Stimulated activated CD4-positive, alpha-beta T cell treated with anti-CD3 and anti-CD28 coated beads, Interleukin-15, amount 100 ng/mL, for 48 hours (primary cell): ENCODE data around the gene BBS5.
"Not testable (repeated sequence)": the region's sequence is repeated elsewhere in the genome, so short reads cannot be mapped to it uniquely, and the experiment has no call there.

Source experiments
- DNase-seq, 2 donors: peaks; one replicate each; pipeline ENCODE4 v3.0.0-alpha.2; 2020; ENCODE audit warnings: low read depth in 2 of 2

Gene BBS5

DNA sequence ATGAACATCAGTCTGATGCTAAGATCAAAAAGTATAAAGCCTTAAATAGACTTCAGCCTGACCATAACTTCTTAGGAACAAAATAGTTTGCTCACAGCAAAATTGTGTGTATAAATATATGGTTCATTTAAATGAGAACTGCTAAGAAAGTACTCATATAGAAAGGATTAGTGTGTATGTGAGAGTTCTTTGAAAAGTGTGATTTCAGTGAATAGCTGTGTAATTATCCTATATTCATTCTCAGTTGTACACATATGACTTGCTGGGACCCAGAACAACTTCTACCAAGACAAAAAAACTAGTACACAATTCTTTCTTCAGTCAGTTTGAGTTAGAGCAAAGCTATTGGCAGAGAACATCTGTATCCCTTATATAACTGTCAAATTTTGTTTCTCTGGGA lies 7.2 kb downstream of the BBS5 start:
- no peak for DNase-seq

DNA sequence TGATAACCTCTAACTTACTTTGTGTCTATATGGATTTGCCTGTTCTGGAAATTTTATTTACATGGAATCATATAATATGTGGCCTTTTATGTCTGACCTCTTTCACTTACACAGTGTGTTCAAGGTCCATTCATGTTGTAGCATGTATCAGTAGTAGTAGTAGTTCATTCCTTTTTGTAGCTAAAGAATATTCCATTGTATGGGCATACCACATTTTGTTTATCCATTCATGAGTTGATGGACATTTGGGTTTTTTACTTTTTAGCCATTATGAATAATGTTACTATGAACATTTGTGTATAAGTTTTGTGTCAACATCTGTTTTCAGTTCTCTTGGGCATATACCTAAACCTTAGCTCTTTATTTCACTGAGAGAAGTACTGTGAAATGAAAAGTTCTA lies 11.5 kb downstream of the BBS5 start:
- DNase-seq: no peak

DNA sequence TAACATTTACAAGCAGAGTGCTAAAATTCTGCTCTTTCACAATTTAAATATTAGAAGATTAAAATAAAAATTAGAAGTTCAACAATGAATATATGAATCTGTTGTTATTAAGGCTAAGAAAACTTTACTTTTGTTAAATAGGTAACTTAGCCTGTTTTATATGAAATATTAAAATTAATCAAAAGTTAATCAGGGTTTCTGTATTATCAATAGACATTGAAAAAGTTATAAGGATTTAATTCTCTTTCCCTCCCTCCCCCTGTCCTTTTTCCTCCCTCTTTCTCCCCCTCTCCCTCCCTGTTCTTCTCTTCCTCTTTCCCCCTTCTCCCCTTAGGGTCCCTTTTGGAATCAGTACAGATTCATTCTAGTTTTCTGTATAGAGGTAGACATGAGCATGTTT lies 12.1 kb downstream of the BBS5 start:
- no peak for DNase-seq

DNA sequence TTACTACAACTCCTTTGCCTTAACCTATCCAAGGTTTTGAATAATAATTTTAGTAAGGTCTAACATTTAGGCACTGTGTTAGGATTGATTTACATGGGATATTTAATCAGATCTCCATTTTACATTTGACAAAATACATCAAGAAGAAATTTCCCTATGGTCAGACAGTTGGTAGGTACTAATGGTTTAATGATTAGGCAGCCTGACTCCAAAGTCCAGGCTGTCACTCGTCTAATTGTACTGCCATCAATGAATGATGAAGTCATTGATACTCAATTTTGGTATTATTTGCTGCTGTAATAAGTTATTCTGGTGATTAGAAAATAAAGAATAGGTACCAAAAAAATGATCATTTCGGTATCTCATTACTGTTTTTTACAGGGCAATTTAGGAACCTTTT lies 14.1 kb downstream of the BBS5 start:
- no peak for DNase-seq

DNA sequence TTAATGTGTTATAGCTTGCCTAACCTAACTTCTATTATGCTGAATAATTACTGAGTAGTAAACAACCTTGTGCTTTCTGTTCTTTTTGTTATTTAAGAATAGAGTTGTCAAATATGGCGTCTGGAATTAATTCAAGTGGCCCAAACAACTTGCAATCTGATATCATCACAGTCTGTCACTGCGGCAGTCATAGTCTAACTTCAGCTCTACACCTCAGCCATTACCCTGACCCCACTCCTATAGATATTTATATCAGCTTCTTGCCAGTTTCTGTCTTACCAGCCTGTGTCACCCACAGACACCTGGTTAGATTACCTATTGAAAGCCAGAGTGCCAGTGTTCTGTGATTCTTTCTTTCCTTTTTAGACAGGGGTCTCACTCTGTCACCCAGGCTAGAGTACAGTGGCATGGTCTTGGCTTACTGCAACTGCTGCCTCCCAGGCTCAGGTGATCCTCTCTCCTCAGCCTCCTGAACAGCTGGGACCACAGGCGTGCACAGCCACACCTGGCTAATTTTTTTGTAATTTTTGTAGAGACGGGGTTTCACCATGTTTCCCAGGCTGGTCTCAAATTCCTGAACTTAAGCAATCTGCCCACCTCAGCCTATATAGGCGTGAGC lies 16.1 kb downstream of the BBS5 start:
- no peak for DNase-seq

DNA sequence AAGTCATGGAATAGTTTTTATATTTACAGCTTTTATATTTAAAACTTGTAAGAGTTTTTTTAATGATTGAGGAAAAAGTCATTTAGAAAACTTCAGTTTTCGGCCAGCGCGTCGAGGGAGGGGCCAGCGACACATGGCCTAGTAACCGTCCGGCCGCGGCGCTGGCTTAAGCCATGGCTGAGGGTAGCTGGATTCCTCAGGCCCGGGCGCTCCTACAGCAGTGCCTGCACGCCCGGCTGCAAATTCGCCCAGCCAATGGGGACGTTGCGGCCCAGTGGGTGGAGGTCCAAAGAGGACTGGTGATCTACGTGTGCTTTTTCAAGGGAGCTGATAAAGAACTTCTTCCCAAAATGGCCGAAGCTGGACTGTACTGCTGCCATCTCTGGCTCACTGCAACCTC lies 25.4 kb downstream of the BBS5 start:
- DNase-seq: no peak

DNA sequence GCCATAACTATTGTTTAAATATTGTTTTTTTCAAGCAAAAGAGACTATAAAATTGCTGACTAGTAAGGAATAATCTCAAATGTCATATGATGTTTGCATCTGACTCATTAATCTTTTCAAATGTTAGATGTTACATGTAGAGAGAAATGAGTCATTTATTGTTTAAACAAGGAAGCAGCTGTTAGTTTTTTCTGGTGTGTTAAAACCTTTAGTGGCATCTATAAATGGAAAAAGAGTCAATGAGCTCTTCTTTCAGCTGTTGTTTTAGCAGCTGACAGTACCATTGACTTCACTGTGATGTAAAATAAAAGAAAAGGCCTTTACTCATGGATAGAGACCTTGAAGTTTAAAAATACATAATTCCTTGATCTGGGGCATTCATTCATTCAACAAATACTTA lies 28.4 kb downstream of the BBS5 start:
- DNase-seq: no peak

DNA sequence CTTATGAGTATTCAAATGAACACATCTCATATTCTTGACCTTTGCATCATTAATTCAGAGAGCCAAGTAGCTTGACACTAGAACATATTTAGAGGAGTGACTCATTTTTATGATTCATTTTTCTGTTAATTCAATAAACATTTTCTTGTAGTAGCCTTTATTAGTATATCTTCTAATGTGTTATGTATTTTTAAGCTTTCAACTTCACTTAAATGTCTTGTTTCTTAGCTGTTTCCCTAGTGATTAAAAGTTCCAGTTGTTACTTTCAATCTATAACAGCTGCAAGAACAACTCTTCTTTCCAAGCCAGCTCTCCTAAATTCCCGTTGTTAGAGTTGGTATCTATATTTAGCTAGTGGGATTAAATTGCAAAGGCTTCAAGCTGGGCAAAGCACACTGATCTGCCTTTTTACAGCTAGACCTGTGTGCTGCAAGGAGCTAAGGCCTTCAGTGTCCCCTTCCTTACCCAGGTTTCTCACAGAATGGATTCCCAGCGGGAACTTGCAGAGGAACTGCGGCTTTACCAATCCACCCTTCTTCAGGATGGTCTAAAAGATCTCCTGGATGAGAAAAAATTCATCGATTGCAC lies 30.1 kb downstream of the BBS5 start, which contains the start of gene KLHL41:
Gene KLHL41 (plus strand): TSS at position 405 of the 588 bp plus-strand sequence. CDS start 77 bp downstream, at position 482.
- no peak for DNase-seq

DNA sequence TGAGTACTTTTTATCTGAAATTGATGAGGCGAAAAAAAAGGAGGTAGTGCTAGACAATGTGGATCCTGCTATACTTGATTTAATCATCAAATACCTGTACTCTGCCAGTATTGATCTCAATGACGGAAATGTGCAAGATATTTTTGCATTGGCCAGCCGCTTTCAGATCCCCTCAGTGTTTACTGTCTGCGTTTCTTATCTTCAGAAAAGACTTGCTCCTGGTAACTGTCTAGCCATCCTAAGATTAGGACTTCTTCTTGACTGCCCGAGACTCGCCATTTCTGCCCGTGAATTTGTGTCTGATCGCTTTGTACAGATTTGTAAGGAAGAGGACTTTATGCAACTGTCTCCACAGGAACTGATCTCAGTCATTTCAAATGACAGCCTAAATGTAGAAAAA lies 30.7 kb downstream of the BBS5 start:
- DNase-seq: no peak

DNA sequence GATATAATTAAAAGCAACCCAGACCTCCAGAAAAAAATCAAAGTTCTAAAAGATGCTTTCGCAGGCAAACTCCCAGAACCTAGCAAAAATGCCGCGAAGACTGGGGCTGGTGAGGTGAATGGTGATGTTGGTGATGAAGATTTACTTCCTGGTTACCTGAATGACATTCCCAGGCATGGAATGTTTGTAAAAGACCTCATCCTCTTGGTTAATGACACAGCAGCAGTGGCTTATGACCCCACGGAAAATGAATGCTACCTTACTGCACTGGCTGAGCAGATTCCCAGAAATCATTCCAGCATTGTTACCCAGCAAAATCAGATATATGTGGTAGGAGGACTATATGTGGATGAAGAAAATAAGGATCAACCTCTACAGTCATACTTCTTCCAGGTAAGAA lies 31.2 kb downstream of the BBS5 start:
- no peak for DNase-seq

DNA sequence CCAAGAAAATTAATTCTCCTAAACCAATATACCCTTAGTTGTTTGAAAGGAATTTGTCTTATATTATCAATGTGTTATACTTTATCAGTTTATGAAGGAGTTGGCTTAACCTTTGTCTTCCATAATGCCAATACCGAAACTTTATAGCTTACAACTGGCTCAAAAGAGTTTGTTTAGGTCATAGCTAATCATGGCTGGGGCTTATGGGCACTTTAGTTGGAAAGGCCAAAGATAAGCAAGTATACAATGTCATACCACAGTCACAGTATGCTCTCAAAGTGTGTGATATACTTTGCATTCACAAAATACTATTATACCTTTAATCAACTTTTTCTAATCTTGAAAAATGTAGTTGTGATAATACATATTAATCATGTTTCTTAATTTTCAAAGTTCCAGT lies 32.5 kb downstream of the BBS5 start:
- DNase-seq: no peak

DNA sequence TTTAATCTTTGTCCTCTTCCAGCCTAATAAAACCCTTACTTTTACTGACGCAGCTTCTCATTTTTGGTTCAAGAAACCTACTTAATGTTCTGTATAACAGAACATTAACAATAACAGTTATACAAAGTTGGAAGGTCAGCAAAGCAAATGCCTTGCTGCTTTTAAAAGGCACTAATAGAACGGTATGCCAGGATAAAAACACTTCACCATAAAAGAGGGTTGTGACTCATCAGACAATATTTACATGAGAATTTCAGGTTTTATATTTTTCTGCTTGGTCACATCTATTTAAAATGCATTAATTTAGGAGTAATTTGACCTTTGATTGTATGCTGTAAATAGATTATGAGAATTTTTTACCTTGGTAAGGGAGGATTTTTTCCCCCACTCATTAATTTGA lies 33.2 kb downstream of the BBS5 start:
- no peak for DNase-seq

DNA sequence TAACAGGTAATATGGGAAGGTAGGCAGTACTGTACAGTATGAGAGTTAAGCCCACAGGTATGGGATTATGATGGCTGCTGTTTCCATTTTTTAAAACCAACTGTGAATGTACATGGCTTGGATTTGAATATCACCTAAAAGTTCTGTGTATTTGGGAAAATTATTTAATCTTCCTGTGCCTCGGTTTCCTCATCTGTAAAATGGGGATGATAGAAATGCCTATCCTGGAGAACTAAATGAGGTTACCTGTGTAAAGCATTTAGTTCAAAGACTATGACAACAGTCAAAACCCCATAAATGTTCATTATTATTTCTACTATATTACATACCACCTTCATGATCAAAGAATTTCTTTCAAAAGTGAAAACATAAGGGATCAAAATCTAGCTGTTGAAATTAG lies 33.8 kb downstream of the BBS5 start:
- DNase-seq: no peak

DNA sequence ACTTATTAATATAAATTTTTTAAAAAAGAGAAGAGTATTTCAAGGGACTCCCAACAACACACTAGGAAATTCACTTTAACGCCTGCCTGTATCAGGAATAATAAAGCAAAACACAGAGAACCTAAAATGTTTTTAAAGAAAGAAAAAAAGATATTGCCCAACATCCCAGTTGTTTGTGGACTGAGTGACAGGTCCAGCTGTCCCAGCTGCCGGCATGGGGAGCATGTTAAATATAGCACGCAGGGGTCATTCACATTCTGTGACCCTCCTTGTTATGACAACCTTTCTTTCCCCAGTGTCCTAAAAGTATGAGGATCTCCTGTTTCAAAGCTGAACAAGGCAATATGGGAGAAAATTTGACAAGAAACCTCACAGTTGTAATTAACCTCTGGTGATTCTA lies 34.6 kb downstream of the BBS5 start:
- DNase-seq: no peak

DNA sequence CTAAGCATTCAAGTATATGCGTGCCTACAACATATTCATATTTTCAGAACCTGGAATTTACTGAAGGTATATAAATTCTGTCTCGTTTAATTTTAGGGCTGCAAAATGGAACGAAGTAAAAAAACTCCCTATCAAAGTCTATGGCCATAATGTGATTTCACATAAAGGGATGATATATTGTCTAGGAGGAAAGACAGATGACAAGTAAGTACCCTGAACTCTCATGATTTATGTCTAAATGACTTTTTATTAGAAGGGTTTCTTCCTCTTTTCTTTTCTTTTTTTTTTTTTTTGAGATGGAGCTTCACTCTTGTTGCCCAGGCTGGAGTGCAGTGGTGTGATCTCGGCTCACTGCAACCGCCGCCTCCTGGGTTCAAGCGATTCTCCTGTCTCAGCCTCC lies 35.5 kb downstream of the BBS5 start:
- not testable (repeated sequence) for DNase-seq

DNA sequence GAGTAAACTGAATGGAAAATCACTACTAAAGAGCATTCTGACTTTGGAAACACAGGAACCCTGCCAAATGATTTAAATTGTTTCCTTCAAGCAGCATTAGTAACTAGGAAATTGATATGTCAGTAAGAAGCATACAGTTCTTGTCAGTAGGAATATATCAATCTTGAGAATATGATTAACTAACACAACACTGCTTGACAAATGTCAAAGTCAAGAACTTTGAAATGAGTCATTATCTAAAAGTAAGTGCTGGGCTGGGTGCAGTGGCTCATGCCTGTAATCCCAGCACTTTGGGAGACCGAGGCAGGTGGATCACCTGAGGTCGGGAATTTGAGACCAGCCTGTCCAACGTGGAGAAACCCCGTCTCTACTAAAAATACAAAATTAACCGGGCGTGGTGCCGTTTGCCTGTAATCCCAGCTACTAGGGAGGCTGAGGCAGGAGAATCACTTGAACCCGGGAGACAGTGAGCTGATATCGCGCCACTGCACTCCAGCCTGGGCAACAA lies 37.2 kb downstream of the BBS5 start:
- DNase-seq: not testable (repeated sequence)

DNA sequence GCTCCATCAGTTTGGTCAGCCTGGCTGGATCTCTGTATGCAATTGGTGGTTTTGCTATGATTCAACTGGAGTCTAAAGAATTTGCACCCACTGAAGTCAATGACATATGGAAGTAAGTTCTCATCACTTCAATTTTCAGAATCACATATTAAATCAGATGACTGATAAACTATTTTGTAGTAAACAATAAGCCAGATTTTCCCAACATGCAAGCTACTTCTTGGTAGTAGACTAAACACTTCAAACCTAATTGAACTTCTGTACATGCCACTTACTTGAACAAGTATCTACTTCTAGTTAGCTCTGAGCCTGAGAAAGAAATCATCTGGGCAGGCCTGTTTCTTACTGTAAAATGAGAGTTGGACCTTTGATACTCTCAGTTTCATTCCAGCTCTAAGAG lies 41.6 kb downstream of the BBS5 start:
- DNase-seq: no peak

DNA sequence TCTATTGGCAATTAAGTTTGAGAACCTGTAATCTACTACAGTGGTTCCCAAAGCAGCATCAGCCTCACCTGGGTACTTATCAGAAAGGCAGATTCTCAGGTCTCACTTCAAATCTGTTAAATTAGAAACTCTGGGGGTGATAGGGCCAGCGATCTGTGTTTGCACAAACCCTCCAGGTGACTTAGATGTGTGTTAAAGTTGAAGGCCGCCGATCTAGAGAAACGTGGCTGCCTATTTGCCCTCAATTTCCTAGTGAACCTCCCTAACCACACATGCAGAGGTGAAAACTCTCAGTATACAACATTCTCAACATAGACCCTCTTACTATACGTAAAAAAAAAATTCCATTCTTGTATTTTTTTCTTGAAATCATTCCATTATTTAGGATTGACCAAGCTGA lies 44.4 kb downstream of the BBS5 start:
- DNase-seq: no peak

DNA sequence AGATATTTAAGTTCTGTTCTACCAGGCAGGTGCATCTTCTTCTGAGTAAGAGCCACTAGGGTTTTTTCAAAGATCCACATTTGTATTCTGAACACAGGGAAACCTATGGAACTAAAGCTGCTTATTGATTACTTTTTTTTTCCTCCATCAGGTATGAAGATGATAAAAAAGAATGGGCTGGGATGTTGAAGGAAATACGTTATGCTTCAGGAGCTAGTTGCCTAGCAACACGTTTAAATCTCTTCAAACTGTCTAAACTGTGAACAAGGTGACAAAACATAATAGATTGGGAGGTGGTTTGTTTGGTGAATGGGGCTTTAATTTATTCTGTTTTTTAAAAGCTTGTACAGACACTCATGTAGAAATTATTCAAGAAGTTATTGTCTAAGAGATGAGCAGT lies 46.1 kb downstream of the BBS5 start:
- no peak for DNase-seq

DNA sequence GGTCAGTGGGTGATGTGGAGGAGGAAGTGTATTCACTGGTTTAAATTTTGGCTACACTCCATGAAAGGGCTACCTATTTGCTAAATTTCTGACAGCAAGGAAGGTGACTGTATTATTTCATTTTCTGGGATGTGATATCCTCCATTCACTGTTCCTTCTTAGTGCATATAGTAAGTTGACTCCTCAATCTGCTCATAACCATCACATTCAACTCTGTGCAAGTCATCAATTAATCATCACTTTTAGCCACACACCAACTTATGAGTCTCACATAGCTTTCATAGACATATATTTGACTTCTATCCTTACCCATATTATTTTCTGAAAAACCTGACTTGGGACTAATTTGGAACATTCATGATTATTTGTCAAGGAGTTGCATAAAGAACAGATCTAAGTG lies 47.2 kb downstream of the BBS5 start:
- DNase-seq: no peak

DNA sequence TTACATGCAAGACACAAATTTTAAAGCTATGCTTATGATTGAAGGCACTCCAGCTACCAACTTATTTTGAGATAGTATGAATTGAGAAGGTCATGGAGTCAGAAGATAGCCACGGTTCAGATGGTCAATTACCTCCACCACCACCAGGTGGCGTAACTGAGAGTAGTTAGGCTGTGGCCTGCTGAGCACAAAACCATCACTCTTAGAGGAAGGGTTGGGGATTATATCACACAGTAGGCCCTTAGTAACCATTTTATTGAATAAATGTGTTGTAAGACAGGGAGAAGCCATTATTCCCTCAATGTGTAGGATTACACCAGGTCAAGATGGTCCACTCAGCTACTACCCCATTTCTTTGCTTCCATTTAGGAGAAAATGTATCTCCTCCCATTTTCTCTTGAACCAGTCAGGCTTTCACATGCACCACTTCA lies 49.0 kb downstream of the BBS5 start:
- peak; percentile 48 to 67 for DNase-seq

DNA sequence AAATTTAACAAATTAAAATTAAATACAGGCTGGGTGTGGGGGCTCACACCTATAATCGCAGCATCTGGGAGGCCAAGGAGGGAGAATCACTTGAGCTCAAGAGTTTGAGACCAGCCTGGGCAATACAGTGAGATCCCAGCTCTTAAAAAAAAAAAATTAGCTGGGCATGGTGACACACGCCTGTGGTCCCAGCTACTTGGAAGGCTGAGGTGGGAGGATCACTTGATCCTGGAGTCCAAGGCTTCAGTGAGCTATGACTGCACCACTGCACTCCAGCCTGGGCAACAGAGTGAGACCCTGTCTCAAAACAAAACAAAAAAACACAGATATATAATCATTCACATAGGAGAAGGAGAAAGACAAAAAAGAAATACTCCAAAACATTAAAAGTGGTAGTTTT lies 60.2 kb downstream of the BBS5 start:
- not testable (repeated sequence) for DNase-seq

DNA sequence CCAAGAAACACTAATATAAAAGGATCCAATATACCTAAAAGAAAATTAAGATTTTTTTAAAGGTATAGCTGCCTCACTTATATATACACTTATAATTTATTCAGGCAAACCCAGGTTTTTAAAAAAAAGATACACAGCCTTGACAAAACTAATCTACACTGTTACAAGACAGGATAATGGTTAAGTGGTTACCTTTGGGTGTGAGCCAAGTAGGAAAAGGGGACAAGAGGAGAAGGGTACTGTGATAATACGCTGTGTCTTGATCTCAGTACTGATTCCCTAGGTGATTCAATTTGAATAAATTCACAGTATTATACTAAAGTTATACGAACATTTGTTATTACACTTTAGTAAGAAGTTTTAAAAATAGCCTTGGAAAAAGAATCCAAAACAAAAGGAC lies 60.9 kb downstream of the BBS5 start:
- no peak for DNase-seq

DNA sequence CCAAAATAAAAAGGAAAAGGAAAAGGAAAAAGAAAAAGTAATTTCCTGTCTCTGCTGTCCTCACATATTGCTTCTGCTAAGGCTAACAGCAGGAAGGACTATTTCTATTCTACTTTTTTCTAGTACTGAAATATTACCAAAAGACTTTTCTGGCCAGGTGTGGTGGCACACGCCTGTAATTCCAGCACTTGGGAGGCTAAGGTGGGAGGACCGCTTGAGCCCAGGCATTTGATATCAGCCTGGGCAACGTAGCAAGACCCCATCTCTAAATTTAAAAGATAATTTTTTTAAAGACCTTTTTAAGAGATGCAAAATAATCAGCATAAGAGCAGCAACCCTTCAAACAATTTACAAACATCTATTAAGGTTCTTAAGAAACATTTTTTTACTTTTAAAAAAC lies 63.1 kb downstream of the BBS5 start:
- no peak for DNase-seq
